Ramos (cell line): ENCODE measurements around the gene MUC21.
"Not testable (repeated sequence)": the region's sequence is repeated elsewhere in the genome, so short reads cannot be mapped to it uniquely, and the experiment has no call there.

Experiments used
- in situ Hi-C: fragments of 300-500 bp; cut with MboI; formaldehyde crosslinking; loops from one replicate; pipeline ENCODE4 v1.14.3; 2022; ENCODE audit warnings: low sequenced_read_pairs; ENCODE audit not compliant: unreplicated experiment

Gene MUC21

GRCh38 chr6:31005249-31006020 lies 21.9 kb downstream of the MUC21 start:
- in situ Hi-C loops: no loop called here

- in situ Hi-C loops: no loop called here
These were observed 24.2 kb downstream of the MUC21 start for GRCh38 chr6:31007694-31008093.

GRCh38 chr6:31008165-31008564 lies 24.6 kb downstream of the MUC21 start:
- in situ Hi-C loops: no loop called here

GRCh38 chr6:31009731-31010130 lies 26.2 kb downstream of the MUC21 start:
- in situ Hi-C loops: no loop called here

GRCh38 chr6:31010393-31011060 lies 27.0 kb downstream of the MUC21 start, which contains the start of gene MUC22:
TSS of gene MUC22 (plus strand) at chr6:31010474. CDS start at chr6:31010707, 233 bp downstream.
- in situ Hi-C loops: no loop called here

GRCh38 chr6:31011153-31011552 lies 27.6 kb downstream of the MUC21 start:
- in situ Hi-C loops: no loop called here

- in situ Hi-C loops: no loop called here
These were observed 33.3 kb downstream of the MUC21 start for GRCh38 chr6:31016659-31017299.

- in situ Hi-C loops: not testable (repeated sequence)
These were observed 33.9 kb downstream of the MUC21 start for GRCh38 chr6:31017436-31017835.

GRCh38 chr6:31020057-31020456 lies 36.5 kb downstream of the MUC21 start:
- in situ Hi-C loops: no loop called here

- in situ Hi-C loops: not testable (repeated sequence)
These were observed 37.2 kb downstream of the MUC21 start for GRCh38 chr6:31020631-31021255.

GRCh38 chr6:31021705-31022531 lies 38.4 kb downstream of the MUC21 start:
- in situ Hi-C loops: not testable (repeated sequence)

GRCh38 chr6:31025595-31025994 lies 42.1 kb downstream of the MUC21 start:
- in situ Hi-C loops: no loop called here

- in situ Hi-C loops: no loop called here
These were observed 47.6 kb downstream of the MUC21 start for GRCh38 chr6:31031095-31031494.

- in situ Hi-C loops: no loop called here
These were observed 49.6 kb downstream of the MUC21 start for GRCh38 chr6:31033075-31033474.

GRCh38 chr6:31035862-31036497 lies 52.5 kb downstream of the MUC21 start:
- in situ Hi-C loops: no loop called here

GRCh38 chr6:31037169-31037568 lies 53.7 kb downstream of the MUC21 start:
- in situ Hi-C loops: no loop called here

GRCh38 chr6:31037682-31038081 lies 54.2 kb downstream of the MUC21 start:
- in situ Hi-C loops: no loop called here

- in situ Hi-C loops: no loop called here
These were observed 55.0 kb downstream of the MUC21 start for GRCh38 chr6:31038559-31038958.
